Activated B cell treated with CpG ODN at 0.5 μM for 24 hours (primary cell): ENCODE measurements around the gene PTCHD4. TPM values are rescaled to one million over a fixed set of nuclear protein-coding genes. Genes with fewer than 3 reads are reported as not detected.
"Not testable (repeated sequence)": the region's sequence is repeated elsewhere in the genome, so short reads cannot be mapped to it uniquely, and the experiment has no call there.

ENCODE experiments used
- ATAC-seq: fragments of 200-7000 bp; cut with Tn5 transposase; one replicate; pipeline ENCODE4 v1.10.0; 2021; ENCODE audit warnings: low read depth, mild to moderate bottlenecking, moderate library complexity
- CTCF ChIA-PET: fragments of 350-600 bp; sonication (Branson Sonifier 250); formaldehyde crosslinking; loops from one replicate; lab custom pipeline; 2021; ENCODE audit warnings: antibody characterized with exemption; lab: Charles Lee
- POLR2A ChIA-PET: fragments of 350-600 bp; sonication (Branson Sonifier 250); formaldehyde crosslinking; loops from one replicate; lab custom pipeline; 2021; ENCODE audit warnings: antibody characterized with exemption; lab: Charles Lee
- DNase-seq: peaks from one replicate; pipeline ENCODE4 v3.0.0; 2022
- H3K27ac Mint-ChIP-seq: one replicate; pipeline ENCODE4 v1.8.0; 2020; ENCODE audit warnings: mixed read lengths
- H3K27me3 Mint-ChIP-seq: one replicate; pipeline ENCODE4 v1.8.0; 2021; ENCODE audit warnings: mixed read lengths
- H3K36me3 Mint-ChIP-seq: one replicate; pipeline ENCODE4 v1.8.0; 2021; ENCODE audit warnings: low read depth, mixed read lengths
- H3K4me1 Mint-ChIP-seq: one replicate; pipeline ENCODE4 v1.8.0; 2021; ENCODE audit warnings: mixed read lengths
- H3K4me3 Mint-ChIP-seq: one replicate; pipeline ENCODE4 v1.8.0; 2020; ENCODE audit warnings: mild to moderate bottlenecking, mixed read lengths
- H3K9me3 Mint-ChIP-seq: one replicate; pipeline ENCODE4 v1.8.0; 2020; ENCODE audit warnings: mixed read lengths
- CTCF ChIP-seq: fragments of 200-600 bp; IDR thresholded peaks from one replicate; pipeline ENCODE4 v1.8.0; 2022; ENCODE audit warnings: antibody characterized with exemption, mild to moderate bottlenecking
- intact Hi-C: fragments of 100-400 bp; cut with micrococcal nuclease; formaldehyde crosslinking; loops from one replicate; pipeline ENCODE4 v1.15.1; 2024
- total RNA-seq: library from RNA; stranded (reverse); gene quantifications from 2 replicates; pipeline ENCODE4 v1.2.3, GENCODE V29; 2022

PTCHD4 gene
- total RNA-seq, 1 donor from 2014 or later = not detected

DNA sequence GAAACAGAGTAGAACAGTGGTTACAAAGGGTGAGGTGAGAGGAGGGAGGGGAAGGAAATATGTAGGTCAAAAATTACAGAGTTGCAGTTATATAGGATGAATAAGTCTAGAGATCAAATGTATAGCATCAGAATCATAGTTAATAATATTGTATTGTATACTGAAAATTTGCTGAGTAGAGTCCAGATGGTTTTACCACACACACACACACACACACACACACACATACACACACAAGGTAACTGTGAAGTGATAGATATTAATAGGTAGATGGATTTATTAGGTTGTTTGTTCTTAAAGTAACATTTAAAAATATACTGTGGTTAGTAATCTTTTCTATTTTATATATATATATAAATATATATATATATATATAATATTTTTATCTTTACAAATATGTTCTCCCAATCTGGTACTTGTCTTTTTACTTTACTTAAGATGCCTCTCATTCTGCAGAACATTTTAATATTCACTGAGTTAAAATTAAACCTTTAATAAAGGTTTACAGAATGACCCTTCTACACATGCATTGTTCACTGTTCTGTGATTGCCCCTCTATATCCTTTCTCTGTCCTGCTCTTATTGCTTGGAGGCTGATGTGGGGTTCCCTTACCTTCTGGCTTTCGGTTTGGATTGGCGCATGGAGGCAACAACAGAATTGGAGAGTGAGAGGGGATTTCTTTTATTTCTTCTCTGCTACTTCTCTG lies 408 bp downstream of the PTCHD4 start:
- H3K9me3 Mint-ChIP-seq = peaks cover 4% of the 10 kb centered on the region
- CTCF ChIA-PET = no interaction called here

DNA sequence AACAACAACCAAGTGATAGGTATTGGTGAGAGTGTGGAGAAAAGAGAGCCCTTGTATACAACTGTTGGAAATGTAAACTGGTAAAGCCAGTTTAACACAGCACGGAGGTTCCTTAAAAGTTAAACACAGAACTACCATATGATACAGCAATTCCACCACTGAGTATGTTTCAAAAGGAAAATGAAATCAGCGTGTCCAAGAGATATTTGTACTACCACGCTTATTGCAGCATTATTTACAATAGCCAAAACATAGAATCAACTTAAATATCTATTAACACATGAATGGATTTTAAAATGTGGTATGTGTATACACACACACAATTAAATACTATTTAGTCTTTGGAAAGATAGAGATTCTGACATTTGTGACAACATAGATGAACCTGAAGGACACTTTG lies 1.1 kb downstream of the PTCHD4 start:
- H3K27me3 Mint-ChIP-seq = no peaks in the 10 kb centered on the region
- no peak for DNase-seq
- H3K4me1 Mint-ChIP-seq = no peaks in the 10 kb centered on the region
- no peak overlapping the region for H3K27ac Mint-ChIP-seq
- no peak for ATAC-seq
- peaks cover 4% of the 10 kb centered on the region for H3K9me3 Mint-ChIP-seq
- intact Hi-C loops = no loop called here
- no peak for TF ChIP-seq CTCF
- no peaks in the 10 kb centered on the region for H3K36me3 Mint-ChIP-seq
- no peak overlapping the region for H3K4me3 Mint-ChIP-seq
- CTCF ChIA-PET = no interaction called here
- POLR2A ChIA-PET = no interaction called here

More for the DNA sequence above, 408 bp downstream of the PTCHD4 start:
- ATAC-seq (no peak), DNase-seq (no peak)
- Mint-ChIP-seq H3K4me3 (no peak overlapping the region), H3K4me1 (no peaks in the 10 kb centered on the region), H3K36me3 (no peaks in the 10 kb centered on the region), H3K27me3 (no peaks in the 10 kb centered on the region), H3K27ac (no peak overlapping the region)
- intact Hi-C loops = no loop called here
- POLR2A ChIA-PET = no interaction called here
- TF ChIP-seq CTCF = no peak

DNA sequence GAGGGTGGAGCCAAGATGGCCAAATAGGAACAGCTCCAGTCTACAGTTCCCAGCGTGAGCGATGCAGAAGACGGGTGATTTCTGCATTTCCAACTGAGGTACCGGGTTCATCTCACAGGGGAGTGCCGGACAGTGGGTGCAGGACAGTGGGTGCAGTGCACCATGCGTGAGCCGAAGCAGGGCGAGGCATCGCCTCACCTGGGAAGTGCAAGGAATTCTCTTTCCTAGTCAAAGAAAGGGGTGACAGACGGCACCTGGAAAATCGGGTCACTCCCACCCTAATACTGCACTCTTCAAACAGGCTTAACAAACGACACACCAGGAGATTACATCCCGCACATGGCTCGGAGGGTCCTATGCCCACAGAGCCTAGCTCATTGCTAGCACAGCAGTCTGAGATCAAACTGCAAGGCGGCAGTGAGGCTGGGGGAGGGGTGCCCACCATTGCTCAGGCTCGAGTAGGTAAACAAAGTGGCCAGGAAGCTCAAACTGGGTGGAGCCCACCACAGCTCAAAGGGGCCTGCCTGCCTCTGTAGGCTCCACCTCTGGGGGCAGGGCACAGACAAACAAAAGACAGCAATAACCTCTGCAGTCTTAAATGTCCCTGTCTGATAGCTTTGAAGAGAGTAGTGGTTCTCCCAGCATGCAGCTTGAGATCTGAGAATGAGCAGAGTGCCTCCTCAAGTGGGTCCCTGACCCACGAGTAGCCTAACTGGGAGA lies 8.4 kb downstream of the PTCHD4 start:
- CTCF ChIA-PET, H3K36me3 Mint-ChIP-seq, ATAC-seq, intact Hi-C loops, H3K9me3 Mint-ChIP-seq, H3K27ac Mint-ChIP-seq, POLR2A ChIA-PET, DNase-seq, H3K4me1 Mint-ChIP-seq, H3K4me3 Mint-ChIP-seq, H3K27me3 Mint-ChIP-seq: not testable (repeated sequence)

GRCh38 chr6:48101290-48101689 lies 9.7 kb downstream of the PTCHD4 start:
- CTCF ChIA-PET = no interaction called here
- POLR2A ChIA-PET = no interaction called here
- intact Hi-C loops = no loop called here
- Mint-ChIP-seq H3K4me1 (no peaks in the 10 kb centered on the region), H3K9me3 (peaks cover 2% of the 10 kb centered on the region), H3K4me3 (no peak overlapping the region), H3K27me3 (no peaks in the 10 kb centered on the region), H3K36me3 (no peaks in the 10 kb centered on the region), H3K27ac (no peak overlapping the region)
- TF ChIP-seq CTCF = no peak
- ATAC-seq = no peak
- no peak for DNase-seq

- H3K27ac Mint-ChIP-seq = no peak overlapping the region
- intact Hi-C loops = no loop called here
These were observed 10.5 kb downstream of the PTCHD4 start for GRCh38 chr6:48100588-48100895.

More at GRCh38 chr6:48100588-48100895, 10.5 kb downstream of the PTCHD4 start:
- ATAC-seq = no peak
- Mint-ChIP-seq H3K36me3 (no peaks in the 10 kb centered on the region), H3K27me3 (no peaks in the 10 kb centered on the region), H3K9me3 (no peaks in the 10 kb centered on the region), H3K4me3 (no peak overlapping the region), H3K4me1 (no peaks in the 10 kb centered on the region)
- ChIA-PET CTCF (no interaction called here), POLR2A (no interaction called here)
- TF ChIP-seq CTCF = no peak
- DNase-seq = no peak
